Measurements from ENCODE around the gene ATF6B. TPM values are rescaled to one million over a fixed set of nuclear protein-coding genes. Genes with fewer than 3 reads are reported as not detected.

The ATF6B gene
- total RNA-seq, 1 donor from 2014 or later = 95.0 TPM

DNA sequence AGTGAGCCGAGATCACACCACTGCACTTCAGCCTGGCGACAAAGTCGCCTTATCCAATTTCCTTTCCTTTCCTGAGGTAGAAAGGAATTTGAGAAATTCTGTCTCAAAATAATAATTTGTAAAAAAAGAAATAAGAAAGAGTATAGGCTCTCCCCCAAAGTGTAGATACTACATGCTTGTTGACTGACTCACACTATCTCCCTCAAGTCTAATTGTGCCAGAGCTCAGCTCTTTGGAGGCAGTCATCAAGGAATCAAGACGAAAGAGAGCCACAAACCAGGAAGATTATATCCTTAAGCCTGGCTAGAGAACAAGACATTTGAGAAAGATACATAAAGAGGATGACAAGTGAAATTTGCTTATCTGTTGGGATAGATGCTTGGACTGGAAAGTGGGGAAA lies 5.7 kb upstream of the ATF6B start:
- H3K9me3 Mint-ChIP-seq (ENCODE audit: low read depth) = no peaks in the 10 kb centered on the region
- H3K27ac Mint-ChIP-seq = no peak overlapping the region

GRCh38 chr6:32132110-32132509 lies 4.1 kb upstream of the ATF6B start:
- no peaks in the 10 kb centered on the region for H3K9me3 Mint-ChIP-seq (ENCODE audit: low read depth)
- H3K4me3 Mint-ChIP-seq (ENCODE audit: low read depth) = no peak overlapping the region
- peaks cover 19% of the 10 kb centered on the region for H3K4me1 Mint-ChIP-seq (ENCODE audit: low read depth)
- no peaks in the 10 kb centered on the region for H3K36me3 Mint-ChIP-seq (ENCODE audit: insufficient read depth)
- TF ChIP-seq, protein P1, sequence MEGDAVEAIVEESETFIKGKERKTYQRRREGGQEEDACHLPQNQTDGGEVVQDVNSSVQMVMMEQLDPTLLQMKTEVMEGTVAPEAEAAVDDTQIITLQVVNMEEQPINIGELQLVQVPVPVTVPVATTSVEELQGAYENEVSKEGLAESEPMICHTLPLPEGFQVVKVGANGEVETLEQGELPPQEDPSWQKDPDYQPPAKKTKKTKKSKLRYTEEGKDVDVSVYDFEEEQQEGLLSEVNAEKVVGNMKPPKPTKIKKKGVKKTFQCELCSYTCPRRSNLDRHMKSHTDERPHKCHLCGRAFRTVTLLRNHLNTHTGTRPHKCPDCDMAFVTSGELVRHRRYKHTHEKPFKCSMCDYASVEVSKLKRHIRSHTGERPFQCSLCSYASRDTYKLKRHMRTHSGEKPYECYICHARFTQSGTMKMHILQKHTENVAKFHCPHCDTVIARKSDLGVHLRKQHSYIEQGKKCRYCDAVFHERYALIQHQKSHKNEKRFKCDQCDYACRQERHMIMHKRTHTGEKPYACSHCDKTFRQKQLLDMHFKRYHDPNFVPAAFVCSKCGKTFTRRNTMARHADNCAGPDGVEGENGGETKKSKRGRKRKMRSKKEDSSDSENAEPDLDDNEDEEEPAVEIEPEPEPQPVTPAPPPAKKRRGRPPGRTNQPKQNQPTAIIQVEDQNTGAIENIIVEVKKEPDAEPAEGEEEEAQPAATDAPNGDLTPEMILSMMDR (IDR thresholded peaks at IDR 0.05; ENCODE audit: unreplicated experiment) = no peak
- no peak for DNase-seq (ENCODE audit: low spot score, unreplicated experiment)
- peaks cover 6% of the 10 kb centered on the region for H3K27me3 Mint-ChIP-seq
- H3K27ac Mint-ChIP-seq = no peak overlapping the region

More for the DNA sequence above, 5.7 kb upstream of the ATF6B start:
- TF ChIP-seq, protein P1 (IDR thresholded peaks at IDR 0.05; ENCODE audit: unreplicated experiment) = no peak
- H3K27me3 Mint-ChIP-seq = peaks cover 6% of the 10 kb centered on the region
- H3K36me3 Mint-ChIP-seq (ENCODE audit: insufficient read depth) = no peaks in the 10 kb centered on the region
- peaks cover 8% of the 10 kb centered on the region for H3K4me1 Mint-ChIP-seq (ENCODE audit: low read depth)
- no peak for DNase-seq (ENCODE audit: low spot score, unreplicated experiment)
- H3K4me3 Mint-ChIP-seq (ENCODE audit: low read depth) = no peak overlapping the region

DNA sequence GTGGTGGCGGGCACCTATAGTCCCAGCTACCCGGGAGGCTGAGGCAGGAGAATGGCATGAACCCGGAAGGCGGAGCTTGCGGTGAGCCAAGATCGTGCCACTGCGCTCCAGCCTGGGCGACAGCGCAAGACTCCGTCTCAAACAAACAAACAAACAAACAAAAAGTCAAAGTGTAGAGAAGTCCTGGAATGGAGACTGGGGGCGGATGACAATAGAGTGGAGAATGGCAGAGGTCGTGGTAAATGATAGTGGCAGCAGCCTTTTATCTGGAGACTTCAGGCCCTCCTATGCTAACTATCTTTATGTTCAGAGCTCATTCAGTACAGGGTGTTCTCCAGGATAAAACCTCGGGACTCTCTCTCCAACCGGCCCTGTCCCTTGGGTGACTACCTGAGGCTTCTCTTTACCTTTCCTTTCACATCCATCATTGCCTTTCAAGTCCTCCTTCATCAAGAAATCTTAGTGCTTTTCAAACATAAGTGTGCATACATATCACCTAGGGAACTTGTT lies 3.4 kb upstream of the ATF6B start:
- no peaks in the 10 kb centered on the region for H3K36me3 Mint-ChIP-seq (ENCODE audit: insufficient read depth)
- no peak for DNase-seq (ENCODE audit: low spot score, unreplicated experiment)

DNA sequence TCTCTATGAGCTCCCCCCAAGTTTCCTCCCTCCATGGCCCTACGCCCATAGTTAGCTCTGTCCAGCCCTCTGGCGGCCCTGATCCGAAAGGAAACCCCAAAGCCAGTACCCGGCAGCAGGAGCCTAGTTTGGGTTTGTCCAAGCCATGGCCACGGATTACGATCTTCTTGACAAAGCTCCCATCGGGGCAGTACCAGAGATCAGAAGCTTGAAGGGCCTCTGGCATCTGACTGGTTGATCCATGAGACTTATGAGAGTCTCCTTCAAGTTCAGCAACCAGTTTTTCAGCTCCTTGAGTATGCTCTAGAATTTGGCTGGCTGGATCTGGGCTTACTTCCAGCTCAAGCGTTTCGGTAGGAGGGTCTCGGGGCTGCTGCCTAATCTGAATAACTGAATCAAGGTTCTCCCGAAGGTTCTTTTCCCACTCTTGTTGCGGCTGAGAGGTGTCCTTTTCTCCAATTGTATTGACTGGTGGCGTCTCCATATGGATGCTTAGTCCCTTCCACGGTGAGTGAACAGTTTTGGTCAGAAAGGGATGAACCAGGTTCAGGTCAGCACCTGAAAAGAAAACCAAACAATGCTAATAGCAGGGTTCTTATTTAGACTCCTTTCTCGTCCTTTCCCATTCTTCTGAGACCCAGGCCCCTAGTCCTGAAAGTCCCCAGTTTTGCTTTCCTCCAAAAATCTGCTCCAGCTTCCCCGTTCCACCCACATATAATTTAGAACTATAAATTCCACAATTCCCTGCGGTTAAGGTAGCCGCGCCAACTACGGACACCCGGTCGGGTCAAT lies 1.4 kb upstream of the ATF6B start:
- no peak for DNase-seq (ENCODE audit: low spot score, unreplicated experiment)
- H3K27ac Mint-ChIP-seq = peak overlapping the region; percentile 98
- H3K4me3 Mint-ChIP-seq (ENCODE audit: low read depth) = peak overlapping the region; percentile 92
- peaks cover 3% of the 10 kb centered on the region for H3K27me3 Mint-ChIP-seq
- peaks cover 4% of the 10 kb centered on the region for H3K36me3 Mint-ChIP-seq (ENCODE audit: insufficient read depth)
- H3K4me1 Mint-ChIP-seq (ENCODE audit: low read depth) = peaks cover 27% of the 10 kb centered on the region
- TF ChIP-seq, protein P1 (IDR thresholded peaks at IDR 0.05; ENCODE audit: unreplicated experiment) = no peak
- no peaks in the 10 kb centered on the region for H3K9me3 Mint-ChIP-seq (ENCODE audit: low read depth)

More for the DNA sequence above, 3.4 kb upstream of the ATF6B start:
- peaks cover 6% of the 10 kb centered on the region for H3K27me3 Mint-ChIP-seq
- peak overlapping the region; percentile 40 for H3K4me3 Mint-ChIP-seq (ENCODE audit: low read depth)
- no peak overlapping the region for H3K27ac Mint-ChIP-seq
- TF ChIP-seq, protein P1 (IDR thresholded peaks at IDR 0.05; ENCODE audit: unreplicated experiment) = no peak
- H3K9me3 Mint-ChIP-seq (ENCODE audit: low read depth) = no peaks in the 10 kb centered on the region
- peaks cover 25% of the 10 kb centered on the region for H3K4me1 Mint-ChIP-seq (ENCODE audit: low read depth)

GRCh38 chr6:32128751-32129296 lies 778 bp upstream of the ATF6B start:
- H3K27ac Mint-ChIP-seq = peak overlapping the region; percentile 99
- TF ChIP-seq, protein P1 (IDR thresholded peaks at IDR 0.05; ENCODE audit: unreplicated experiment) = no peak
- peak overlapping the region; percentile 100 for H3K4me3 Mint-ChIP-seq (ENCODE audit: low read depth)
- peaks cover 1% of the 10 kb centered on the region for H3K27me3 Mint-ChIP-seq
- peaks cover 9% of the 10 kb centered on the region for H3K36me3 Mint-ChIP-seq (ENCODE audit: insufficient read depth)
- peaks cover 27% of the 10 kb centered on the region for H3K4me1 Mint-ChIP-seq (ENCODE audit: low read depth)
- no peaks in the 10 kb centered on the region for H3K9me3 Mint-ChIP-seq (ENCODE audit: low read depth)
- no peak for DNase-seq (ENCODE audit: low spot score, unreplicated experiment)

All from progenitor cell of endocrine pancreas (in vitro differentiated cells).